OCI-LY7 (cell line): ENCODE measurements around the gene ANKH.

Source experiments
- CTCF ChIP-seq: fragments of 200-600 bp; sonication (generic); conservative IDR thresholded peaks from 2 replicates; pipeline ENCODE4 v1.5.1; 2014; ENCODE audit warnings: mild to moderate bottlenecking, antibody characterized with exemption, low read length, moderate library complexity, mixed read lengths
- EZH2phosphoT487 ChIP-seq: fragments of 200-600 bp; sonication (generic); IDR thresholded peaks from 2 replicates; pipeline ENCODE4 v1.6.1; 2018; ENCODE audit warnings: low read depth, borderline replicate concordance, mild to moderate bottlenecking, mixed run types, antibody characterized with exemption, low read length, moderate library complexity, mixed read lengths

GRCh38 chr5:14790911-14791310, 80.7 kb downstream of the ANKH start:
- TF ChIP-seq CTCF (no peak), EZH2phosphoT487 (no peak)
